HG02852 (cell line): ENCODE data around the gene GRAMD2B.
A peak's percentile ranks its signal among the peaks of the same experiment; 100 is the strongest.
"Not testable (repeated sequence)": the region's sequence is repeated elsewhere in the genome, so short reads cannot be mapped to it uniquely, and the experiment has no call there.

ENCODE experiments used
- ATAC-seq: cut with Tn5 transposase; IDR thresholded peaks from one replicate; pipeline ENCODE4 v1.9.1; 2021; ENCODE audit warnings: mild to moderate bottlenecking, moderate library complexity; ENCODE audit not compliant: unreplicated experiment

GRAMD2B gene

GRCh38 chr5:126422994-126423788 is at the start of gene GRAMD2B:
GRAMD2B (plus strand) TSS chr5:126423409; CDS start chr5:126423607, 198 bp downstream.
- peak; percentile 86 for ATAC-seq

GRCh38 chr5:126374109-126374416 is 49.1 kb upstream of the GRAMD2B start:
- ATAC-seq = no peak

GRCh38 chr5:126376443-126376842 is 46.8 kb upstream of the GRAMD2B start:
- ATAC-seq = no peak

- no peak for ATAC-seq
Measured at GRCh38 chr5:126377424-126377823, 45.8 kb upstream of the GRAMD2B start.

GRCh38 chr5:126380316-126380715 is 42.9 kb upstream of the GRAMD2B start:
- not testable (repeated sequence) for ATAC-seq

GRCh38 chr5:126383246-126383645 is 40.0 kb upstream of the GRAMD2B start:
- ATAC-seq = no peak

GRCh38 chr5:126383776-126384175 is 39.4 kb upstream of the GRAMD2B start:
- ATAC-seq = no peak

GRCh38 chr5:126384985-126385384 is 38.2 kb upstream of the GRAMD2B start:
- ATAC-seq = no peak

GRCh38 chr5:126385524-126386502 is 37.4 kb upstream of the GRAMD2B start:
- no peak for ATAC-seq

GRCh38 chr5:126389179-126389578 is 34.0 kb upstream of the GRAMD2B start:
- ATAC-seq = no peak

- ATAC-seq = no peak
Measured at GRCh38 chr5:126390051-126390450, 33.2 kb upstream of the GRAMD2B start.

GRCh38 chr5:126391386-126391785 is 31.8 kb upstream of the GRAMD2B start:
- no peak for ATAC-seq

GRCh38 chr5:126394211-126394788 is 28.9 kb upstream of the GRAMD2B start:
- ATAC-seq = no peak

GRCh38 chr5:126395198-126395597 is 28.0 kb upstream of the GRAMD2B start:
- no peak for ATAC-seq

- ATAC-seq = no peak
Measured at GRCh38 chr5:126395605-126396004, 27.6 kb upstream of the GRAMD2B start.

- not testable (repeated sequence) for ATAC-seq
Measured at GRCh38 chr5:126396721-126397120, 26.5 kb upstream of the GRAMD2B start.

- no peak for ATAC-seq
Measured at GRCh38 chr5:126398791-126399190, 24.4 kb upstream of the GRAMD2B start.

GRCh38 chr5:126400621-126401251 is 22.5 kb upstream of the GRAMD2B start:
- ATAC-seq = no peak

GRCh38 chr5:126402621-126403555 is 20.3 kb upstream of the GRAMD2B start:
- no peak for ATAC-seq

GRCh38 chr5:126403876-126404275 is 19.3 kb upstream of the GRAMD2B start:
- ATAC-seq = no peak
